A549 treated with RU486 at 1 μM for 4 hours (cell line): Measurements from ENCODE around the gene STUB1. TPM values are rescaled to one million over a fixed set of nuclear protein-coding genes. Genes with fewer than 3 reads are reported as not detected.

Experiments
- total RNA-seq: library from RNA; stranded (reverse); fragments of 200-300 nt; extraction: Qiagen RNA extraction; gene quantifications from 5 replicates; pipeline ENCODE4 v1.2.3, GENCODE V29; 2022; ENCODE audit warnings: low read depth

The STUB1 gene
- total RNA-seq: 83.4 to 138 TPM (median 123 TPM) in 5 replicates

DNA sequence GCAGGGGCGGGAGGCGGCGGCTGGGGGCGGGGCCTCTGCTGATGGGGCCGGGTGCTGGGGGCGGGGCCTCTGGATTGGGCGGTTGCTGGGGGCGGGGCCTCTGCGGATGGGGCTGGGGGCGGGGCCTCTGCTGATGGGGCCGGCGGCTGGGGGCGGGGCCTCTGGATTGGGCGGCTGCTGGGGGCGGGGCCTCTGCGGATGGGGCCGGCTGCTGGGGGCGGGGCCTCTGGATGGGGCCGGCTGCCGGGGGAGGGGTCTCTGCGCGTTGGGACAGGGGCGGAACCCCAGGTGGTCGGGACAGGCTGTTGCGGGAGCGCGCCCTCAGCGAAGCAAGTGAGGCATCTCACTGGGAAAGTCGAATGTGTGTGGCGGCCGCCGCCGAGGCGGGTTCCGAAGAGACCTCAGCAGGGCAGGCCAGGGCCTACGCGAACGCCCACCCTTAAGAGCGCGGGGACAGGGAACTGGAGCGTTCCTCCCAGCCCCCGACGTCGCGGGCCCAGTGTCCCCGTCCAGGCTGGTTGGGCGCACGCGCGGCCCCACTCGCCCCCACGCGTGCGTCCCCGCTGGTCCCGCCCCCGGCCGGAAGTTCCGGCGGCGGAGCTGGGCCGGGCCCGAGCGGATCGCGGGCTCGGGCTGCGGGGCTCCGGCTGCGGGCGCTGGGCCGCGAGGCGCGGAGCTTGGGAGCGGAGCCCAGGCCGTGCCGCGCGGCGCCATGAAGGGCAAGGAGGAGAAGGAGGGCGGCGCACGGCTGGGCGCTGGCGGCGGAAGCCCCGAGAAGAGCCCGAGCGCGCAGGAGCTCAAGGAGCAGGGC, at the start of gene STUB1:
Gene STUB1, plus strand, starts transcription at position 597 of the 811 bp plus-strand sequence. Its CDS starts 116 bp downstream, at position 713.

GRCh38 chr16:630815-631405, 49.3 kb upstream of the STUB1 start, which contains the start of gene WFIKKN1:
TSS of gene WFIKKN1 (plus strand) at chr16:630985. CDS start at chr16:631254, 269 bp downstream.

DNA sequence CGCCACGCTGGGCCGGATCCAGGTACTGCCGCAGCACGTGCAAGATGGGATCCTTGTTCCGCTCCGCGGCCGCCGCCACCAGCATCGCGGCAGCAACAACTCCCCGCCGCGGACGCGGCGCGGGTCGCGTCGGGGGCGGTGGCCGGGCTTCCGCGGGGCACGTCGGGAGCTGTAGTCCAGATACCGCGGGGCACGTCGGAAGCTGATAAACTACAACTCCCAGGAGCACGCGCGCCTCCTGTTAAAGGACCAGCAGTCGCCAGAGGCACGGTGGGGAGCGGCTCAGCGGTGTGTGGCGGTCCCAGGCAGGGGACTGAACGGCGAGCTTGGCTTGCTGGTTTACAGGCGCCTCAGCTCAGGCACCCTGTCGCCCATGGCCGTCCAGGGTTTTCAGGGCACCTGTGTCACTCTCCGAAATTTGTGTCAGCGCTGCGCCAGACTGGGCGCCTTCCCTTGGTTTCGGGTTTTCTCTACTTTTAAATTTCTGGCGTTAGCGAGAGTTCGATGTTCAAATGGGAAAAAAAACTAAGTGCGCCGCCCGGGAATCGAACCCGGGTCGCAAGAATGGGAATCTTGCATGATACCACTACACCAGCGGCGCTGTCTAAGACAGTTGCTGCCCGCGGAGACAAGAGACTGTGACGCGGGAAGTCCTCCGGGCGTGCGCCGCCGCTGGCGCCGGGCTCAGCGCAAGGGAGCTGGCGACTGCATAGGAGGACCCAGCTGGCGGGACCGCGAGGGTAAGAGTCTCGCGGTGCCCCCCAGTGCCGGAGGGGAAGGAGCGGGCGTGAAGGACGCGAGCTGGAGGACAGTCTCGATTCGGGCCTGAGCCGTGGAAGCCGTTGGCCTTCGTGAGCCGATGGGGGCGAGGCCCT, 43.8 kb upstream of the STUB1 start, which contains the start of gene METTL26:
Gene METTL26, minus strand, starts transcription at position 100 of the 875 bp plus-strand sequence. Its CDS starts 15 bp downstream, at position 85.

DNA sequence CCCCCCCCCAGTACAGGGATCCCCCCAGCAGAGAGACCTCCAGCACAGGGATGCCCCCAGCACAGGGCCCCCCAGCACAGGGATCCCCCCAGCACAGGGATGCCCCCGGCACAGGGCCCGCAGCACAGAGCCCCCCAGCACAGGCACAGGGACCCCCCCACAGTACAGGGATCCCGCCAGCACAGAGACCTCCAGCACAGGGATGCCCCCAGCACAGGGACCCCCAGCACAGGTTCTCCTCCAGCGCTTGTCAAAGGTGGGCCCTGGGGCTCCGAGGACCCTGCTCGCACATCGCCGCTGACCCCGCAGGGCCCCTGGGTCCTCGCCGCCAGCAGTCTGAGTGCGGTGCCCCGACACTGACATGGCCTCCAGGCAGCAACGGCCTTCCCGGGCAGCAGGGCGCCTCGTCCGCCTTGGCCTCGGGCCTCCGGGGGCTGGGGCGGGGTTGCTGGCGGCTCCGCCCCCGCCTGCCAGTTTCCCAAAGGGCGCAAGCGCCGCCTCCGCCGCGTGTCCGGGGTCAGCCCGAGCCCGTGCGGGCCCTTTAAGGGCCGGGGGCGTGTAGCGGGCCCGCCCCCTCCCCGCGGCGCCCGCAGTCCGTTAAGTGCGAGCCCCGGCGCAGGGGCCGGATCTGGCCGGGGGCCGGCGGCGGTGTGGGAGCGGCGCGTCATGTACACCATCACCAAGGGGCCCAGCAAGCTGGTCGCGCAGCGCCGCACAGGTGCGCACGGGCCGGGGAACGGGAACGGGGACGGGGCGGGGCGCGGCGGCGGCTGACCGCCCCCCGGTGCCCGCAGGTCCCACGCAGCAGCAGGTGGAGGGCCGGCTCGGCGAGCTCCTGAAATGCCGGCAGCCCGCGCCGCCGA, 38.7 kb upstream of the STUB1 start, which contains the start of gene MCRIP2:
Gene MCRIP2, plus strand, starts transcription at position 503 of the 863 bp plus-strand sequence. Its CDS starts 164 bp downstream, at position 667.

GRCh38 chr16:648781-649589, 31.2 kb upstream of the STUB1 start, which contains the start of gene WDR90:
TSS of gene WDR90 (plus strand) at chr16:649365. CDS start at chr16:649417, 52 bp downstream.

GRCh38 chr16:667780-668518, 12.3 kb upstream of the STUB1 start, which contains the start of gene RHOT2:
TSS of gene RHOT2 (plus strand) at chr16:668132. CDS start at chr16:668200, 68 bp downstream.

DNA sequence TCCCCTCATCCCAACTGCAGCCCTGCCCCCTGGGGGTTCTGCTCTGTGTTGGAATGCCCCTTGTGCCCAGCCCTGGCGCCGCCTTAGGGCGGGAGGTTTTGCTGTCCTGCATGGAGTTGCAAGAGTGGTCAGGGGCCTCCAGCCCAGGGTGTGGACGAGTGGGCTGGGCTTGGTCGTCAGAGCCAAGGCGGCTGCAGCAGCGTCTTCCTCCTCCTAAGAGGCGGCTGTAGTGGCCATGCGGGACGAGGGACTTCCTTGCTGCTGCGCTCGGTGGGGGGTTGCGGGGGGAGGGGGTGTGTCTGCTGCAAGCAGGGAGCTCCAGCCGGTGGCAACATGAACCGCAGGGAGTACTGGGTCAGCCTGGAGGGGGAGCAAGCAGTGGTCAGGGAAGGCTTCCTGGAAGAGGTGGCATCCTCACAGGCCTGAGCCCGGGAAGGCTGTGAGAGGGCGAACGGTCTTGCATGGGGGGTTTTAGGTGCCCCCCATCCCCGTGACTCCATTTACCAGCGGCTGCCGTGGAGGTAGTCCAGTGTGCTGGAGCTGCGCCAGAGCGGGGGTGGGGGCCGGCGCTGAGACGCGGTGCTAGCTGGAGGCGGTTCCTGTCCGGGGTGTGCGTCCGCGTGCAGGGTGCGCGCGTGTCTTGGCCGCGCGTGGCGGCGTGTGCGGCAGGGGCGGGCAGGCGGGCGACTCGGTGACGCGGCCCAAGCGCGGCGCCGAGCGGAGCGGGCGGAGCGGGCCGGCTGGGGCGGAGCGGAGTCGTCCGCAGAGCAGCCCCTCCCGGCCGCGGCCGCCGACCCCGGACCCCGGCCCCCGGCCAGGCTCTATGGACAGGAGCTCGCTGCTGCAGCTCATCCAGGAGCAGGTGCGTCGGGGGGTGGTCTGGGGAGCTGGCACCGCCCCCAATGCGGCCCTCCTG, 5.0 kb upstream of the STUB1 start, which contains the start of gene RHBDL1:
Gene RHBDL1, plus strand, starts transcription at position 704 of the 916 bp plus-strand sequence. Its CDS starts 120 bp downstream, at position 824.

DNA sequence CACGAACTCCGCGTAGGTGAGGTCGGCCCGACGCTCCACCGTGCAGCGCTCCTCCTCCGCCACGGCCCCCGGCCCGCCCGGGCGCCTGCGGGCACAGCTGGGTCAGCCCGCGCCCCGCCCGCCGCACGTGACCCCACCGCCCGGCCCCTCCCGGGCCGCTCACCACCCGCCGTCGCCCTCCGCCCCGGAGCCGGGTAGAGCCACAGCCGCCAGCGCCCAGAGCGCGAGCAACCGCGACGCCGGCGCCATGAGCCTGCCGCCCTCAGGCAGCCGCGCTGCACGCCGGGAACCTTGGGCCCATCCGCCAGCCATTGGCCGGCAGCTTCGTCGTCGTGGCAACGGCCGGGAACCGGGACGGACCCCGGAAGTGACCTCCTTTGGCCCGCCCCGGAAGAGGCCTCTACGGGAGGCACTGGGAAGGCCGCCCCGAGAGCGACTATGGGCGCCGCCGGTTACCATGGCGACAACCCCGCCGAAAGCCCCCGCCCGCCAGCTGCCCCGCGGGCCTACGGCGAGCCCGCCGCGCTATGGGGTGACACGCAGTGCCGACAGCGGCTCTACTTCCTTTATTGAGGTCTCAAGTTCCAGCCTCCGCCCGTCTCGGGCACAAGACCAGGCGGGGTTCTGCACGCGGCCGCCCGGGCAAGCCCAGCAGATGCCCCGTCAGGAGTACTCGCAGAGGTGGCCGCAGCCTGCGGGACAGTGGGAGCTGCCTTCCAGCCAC, 4.0 kb downstream of the STUB1 start, which contains the start of gene JMJD8:
Gene JMJD8, minus strand, starts transcription at position 264 of the 724 bp plus-strand sequence. Its CDS starts 15 bp downstream, at position 249.

DNA sequence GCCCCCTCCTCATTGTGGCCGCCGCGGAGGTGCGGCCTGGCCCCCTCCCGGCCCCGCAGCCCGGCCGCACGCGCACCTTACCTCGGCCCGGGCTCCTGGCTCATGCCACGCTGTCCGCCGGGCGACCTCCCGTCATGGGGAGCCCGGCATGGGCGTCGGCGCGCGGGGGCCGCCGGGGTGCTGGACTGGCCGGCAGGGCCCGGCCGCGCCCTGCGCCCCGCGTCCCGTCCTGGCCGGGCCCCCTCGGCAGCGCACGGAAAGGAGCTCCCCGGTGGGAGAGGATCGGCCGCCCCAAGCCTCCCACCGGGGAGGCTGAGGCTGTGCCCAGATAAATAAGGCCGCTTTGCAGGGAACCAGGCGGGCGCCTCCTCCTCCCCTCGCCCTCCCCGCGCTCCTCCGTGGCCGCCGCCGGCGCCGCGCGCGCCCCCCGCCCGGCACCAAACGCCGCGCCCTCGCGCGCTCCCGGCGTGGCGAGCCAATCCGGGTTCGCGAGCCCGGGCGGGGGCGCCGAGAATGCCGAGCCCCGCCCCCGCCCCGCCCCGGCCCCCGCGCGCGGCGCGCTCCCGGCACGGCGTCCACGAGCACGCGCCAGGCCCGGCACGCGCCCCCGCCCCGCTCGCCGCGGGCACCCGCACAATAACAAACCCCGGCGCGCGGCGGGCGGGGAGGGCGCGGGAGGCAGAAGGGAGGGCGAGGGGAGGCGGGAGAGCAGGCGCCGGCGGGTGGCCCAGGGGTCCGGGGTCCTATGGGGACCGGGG, 25.4 kb downstream of the STUB1 start, which contains the start of gene FBXL16:
Gene FBXL16, minus strand, starts transcription at position 371 of the 758 bp plus-strand sequence. CDS start 8,396 bp downstream, outside the sequence.

DNA sequence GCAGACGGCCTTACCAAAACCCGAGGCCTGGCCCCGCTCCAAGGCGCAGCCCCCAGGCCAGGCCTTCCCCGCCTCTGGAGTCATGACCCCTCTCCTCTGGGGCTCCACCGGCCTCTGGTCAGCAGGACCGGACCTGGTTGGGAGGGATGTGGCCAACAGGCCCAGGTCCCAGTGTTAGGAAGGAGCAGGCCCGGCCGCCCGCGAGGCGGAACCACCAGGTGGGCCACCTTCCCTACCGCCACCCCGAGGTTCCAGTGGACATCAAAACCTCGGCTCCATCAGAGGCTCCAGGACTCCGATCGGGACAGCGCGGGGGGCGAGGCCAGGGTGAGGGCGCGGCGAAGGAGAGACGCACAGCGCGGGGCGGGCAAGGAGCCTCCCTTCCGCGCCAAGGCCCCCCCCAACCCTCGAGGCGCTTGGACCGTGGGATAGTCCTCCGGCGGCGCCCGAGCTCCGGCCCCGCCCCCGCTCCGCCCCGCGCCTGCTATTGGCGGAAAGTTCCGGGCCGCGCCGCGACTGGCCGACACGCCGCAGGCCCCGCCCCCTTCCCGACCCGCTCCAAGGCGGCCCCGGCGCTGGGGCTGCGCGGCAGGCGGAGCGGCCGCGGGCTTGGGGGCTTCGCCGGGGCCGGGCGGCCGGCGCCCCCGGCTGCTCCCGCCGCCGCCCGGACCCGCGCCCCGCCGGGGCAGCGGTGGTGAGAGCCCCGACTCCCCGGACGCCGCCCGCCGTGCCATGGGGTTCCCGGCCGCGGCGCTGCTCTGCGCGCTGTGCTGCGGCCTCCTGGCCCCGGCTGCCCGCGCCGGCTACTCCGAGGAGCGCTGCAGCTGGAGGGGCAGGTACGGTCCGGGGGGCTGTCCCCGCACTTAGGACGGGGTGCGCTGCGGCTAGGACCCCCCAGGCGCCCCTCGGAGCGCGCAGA, 34.6 kb downstream of the STUB1 start, which contains the start of gene METRN:
Gene METRN, plus strand, starts transcription at position 561 of the 919 bp plus-strand sequence. Its CDS starts 172 bp downstream, at position 733.

DNA sequence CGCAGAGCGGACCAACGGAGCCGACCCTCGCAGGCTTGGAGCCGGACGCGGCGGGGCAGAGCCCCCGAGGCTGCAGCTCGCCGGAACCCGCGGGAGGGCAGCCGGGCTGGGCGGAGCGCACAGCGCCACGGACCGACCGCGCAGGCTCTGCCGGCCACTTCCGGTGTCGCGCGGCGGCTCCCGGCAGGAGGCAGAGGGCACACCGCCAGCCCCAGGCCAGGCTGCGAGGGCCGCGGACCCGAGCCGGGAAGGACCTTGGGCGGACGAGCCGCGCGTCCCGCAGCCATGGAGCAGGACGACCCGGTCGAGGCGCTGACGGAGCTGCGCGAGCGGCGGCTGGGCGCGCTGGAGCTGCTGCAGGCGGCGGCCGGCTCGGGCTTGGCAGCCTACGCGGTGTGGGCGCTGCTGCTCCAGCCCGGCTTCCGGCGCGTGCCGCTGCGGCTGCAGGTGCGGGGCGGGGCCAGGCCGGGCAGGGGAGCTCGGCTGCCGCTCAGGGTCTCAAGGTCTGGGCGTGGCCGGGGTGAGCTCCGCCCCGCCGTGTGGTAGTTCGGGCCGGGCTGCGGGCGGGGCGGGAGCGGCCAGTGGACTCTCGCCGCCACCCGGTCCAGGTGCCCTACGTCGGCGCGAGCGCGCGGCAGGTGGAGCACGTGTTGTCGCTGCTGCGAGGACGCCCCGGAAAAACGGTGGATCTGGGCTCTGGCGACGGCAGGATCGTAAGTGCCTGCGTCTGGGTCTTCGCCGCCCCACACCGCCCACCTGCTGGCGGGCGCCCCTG, 41.0 kb downstream of the STUB1 start, which contains the start of gene ANTKMT:
Gene ANTKMT, plus strand, starts transcription at position 157 of the 775 bp plus-strand sequence. Its CDS starts 129 bp downstream, at position 286.

GRCh38 chr16:726438-727290, 46.5 kb downstream of the STUB1 start, which contains the start of the genes CCDC78 and HAGHL:
TSS of gene CCDC78 (minus strand) at chr16:726443. CDS start at chr16:726367, 76 bp downstream.
TSS of gene HAGHL (plus strand) at chr16:727106. CDS start at chr16:727510, 404 bp downstream.

